ENCODE results near the gene FNDC1.

DNA sequence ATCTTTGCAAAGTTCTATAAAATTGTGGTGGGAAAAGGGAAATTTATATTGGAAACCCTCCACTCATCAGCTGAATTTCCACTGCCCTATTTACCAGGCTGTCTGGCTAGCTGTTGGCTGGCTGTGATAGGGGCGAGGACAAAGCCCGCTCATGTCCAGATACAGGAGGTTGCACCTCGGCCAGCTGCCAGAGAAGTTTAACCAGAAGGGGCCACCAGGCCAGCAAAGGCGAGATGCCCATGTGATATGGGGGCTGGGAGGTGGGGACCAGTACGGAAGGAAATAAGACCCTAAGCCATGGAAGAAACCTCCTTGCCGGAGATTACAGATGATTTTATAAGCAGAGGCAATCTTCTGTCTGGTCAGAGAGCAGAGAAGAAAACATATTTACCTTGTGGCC, 143.8 kb downstream of the FNDC1 start:
- TF ChIP-seq, protein P1, sequence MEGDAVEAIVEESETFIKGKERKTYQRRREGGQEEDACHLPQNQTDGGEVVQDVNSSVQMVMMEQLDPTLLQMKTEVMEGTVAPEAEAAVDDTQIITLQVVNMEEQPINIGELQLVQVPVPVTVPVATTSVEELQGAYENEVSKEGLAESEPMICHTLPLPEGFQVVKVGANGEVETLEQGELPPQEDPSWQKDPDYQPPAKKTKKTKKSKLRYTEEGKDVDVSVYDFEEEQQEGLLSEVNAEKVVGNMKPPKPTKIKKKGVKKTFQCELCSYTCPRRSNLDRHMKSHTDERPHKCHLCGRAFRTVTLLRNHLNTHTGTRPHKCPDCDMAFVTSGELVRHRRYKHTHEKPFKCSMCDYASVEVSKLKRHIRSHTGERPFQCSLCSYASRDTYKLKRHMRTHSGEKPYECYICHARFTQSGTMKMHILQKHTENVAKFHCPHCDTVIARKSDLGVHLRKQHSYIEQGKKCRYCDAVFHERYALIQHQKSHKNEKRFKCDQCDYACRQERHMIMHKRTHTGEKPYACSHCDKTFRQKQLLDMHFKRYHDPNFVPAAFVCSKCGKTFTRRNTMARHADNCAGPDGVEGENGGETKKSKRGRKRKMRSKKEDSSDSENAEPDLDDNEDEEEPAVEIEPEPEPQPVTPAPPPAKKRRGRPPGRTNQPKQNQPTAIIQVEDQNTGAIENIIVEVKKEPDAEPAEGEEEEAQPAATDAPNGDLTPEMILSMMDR (IDR thresholded peaks at IDR 0.05; ENCODE audit: borderline replicate concordance, extremely low read depth, low read length, poor library complexity, severe bottlenecking) = no peak
- TF ChIP-seq EZH2 (IDR thresholded peaks at IDR 0.05; ENCODE audit: borderline replicate concordance, low read depth, low read length, severe bottlenecking) = no peak

Data from DND-41 (cell line).